IMR-90 (cell line): Measurements from ENCODE around the gene SLC16A5. TPM values are rescaled to one million over a fixed set of nuclear protein-coding genes. Genes with fewer than 3 reads are reported as not detected.

Experiments used
- ATAC-seq: fragments of 200-7000 bp; cut with Tn5 transposase; 2 replicates; pipeline ENCODE4 v1.9.1; 2020; ENCODE audit warnings: low read depth, mild to moderate bottlenecking, moderate library complexity
- BruUV-seq: library from RNA; stranded (reverse); fragments of 400-500 nt; replicated peaks from 2 replicates; lab custom pipeline; 2021; lab: Mats Ljungman, UMichigan
- CTCF ChIA-PET: fragments of 300-600 bp; formaldehyde crosslinking; extraction: SDS; loops from one replicate; lab custom pipeline; 2021; ENCODE audit warnings: antibody characterized with exemption; lab: Yijun Ruan, JAX
- POLR2A ChIA-PET: fragments of 300-600 bp; sonication (Branson Sonifier 250); formaldehyde crosslinking; loops from one replicate; lab custom pipeline; 2022; ENCODE audit warnings: antibody characterized with exemption; ENCODE audit not compliant: unreplicated experiment; lab: Charles Lee
- DNase-seq: peaks from one replicate; pipeline ENCODE4 v3.0.0; 2013
- H2AFZ ChIP-seq: replicated peaks from 2 replicates; pipeline ENCODE3; 2013; ENCODE audit warnings: low read length, mild to moderate bottlenecking; ENCODE audit not compliant: poor library complexity
- H2AK5ac ChIP-seq: 2 replicates; pipeline ENCODE4 v1.6.1; 2013; ENCODE audit warnings: low read depth, low read length, inconsistent platforms
- H2AK9ac ChIP-seq: replicated peaks from 2 replicates; pipeline ENCODE3; 2013; ENCODE audit warnings: mild to moderate bottlenecking, low read depth, low read length, moderate library complexity; ENCODE audit not compliant: poor library complexity
- H2BK120ac ChIP-seq: 2 replicates; pipeline ENCODE4 v1.6.1; 2013; ENCODE audit warnings: low read depth, low read length, inconsistent platforms
- H2BK15ac ChIP-seq: 3 replicates; pipeline ENCODE4 v1.6.1; 2013; ENCODE audit warnings: low read depth, low read length, inconsistent platforms
- H2BK20ac ChIP-seq: 2 replicates; pipeline ENCODE4 v1.6.1; 2013; ENCODE audit warnings: low read depth, mild to moderate bottlenecking, inconsistent platforms, low read length, moderate library complexity
- H2BK5ac ChIP-seq: 2 replicates; pipeline ENCODE4 v1.6.1; 2013; ENCODE audit warnings: mild to moderate bottlenecking, low read depth, low read length, inconsistent platforms; ENCODE audit not compliant: poor library complexity, severe bottlenecking
- H3K14ac ChIP-seq: replicated peaks from 2 replicates; pipeline ENCODE4 v1.6.1; 2013; ENCODE audit warnings: low read depth, low read length, inconsistent platforms
- H3K18ac ChIP-seq: 2 replicates; pipeline ENCODE4 v1.6.1; 2013; ENCODE audit warnings: low read depth, low read length, control low read depth
- H3K23ac ChIP-seq: 2 replicates; pipeline ENCODE4 v1.6.1; 2013; ENCODE audit warnings: low read depth, low read length, inconsistent platforms
- H3K27ac ChIP-seq: 2 replicates; pipeline ENCODE4 v1.5.1; 2013; ENCODE audit warnings: mild to moderate bottlenecking, control low read depth, low read length; ENCODE audit not compliant: insufficient read depth
- H3K27me3 ChIP-seq: 2 replicates; pipeline ENCODE4 v1.6.1; 2013; ENCODE audit warnings: low read length; ENCODE audit not compliant: control insufficient read depth, insufficient read depth
- H3K36me3 ChIP-seq: 2 replicates; pipeline ENCODE4 v1.6.1; 2013; ENCODE audit warnings: low read length, mixed read lengths; ENCODE audit not compliant: control insufficient read depth, insufficient read depth
- H3K4ac ChIP-seq: 2 replicates; pipeline ENCODE4 v1.6.1; 2013; ENCODE audit warnings: low read depth, low read length, inconsistent platforms
- H3K4me1 ChIP-seq: 2 replicates; pipeline ENCODE4 v1.6.1; 2013; ENCODE audit warnings: low read length, mixed read lengths; ENCODE audit not compliant: control insufficient read depth, insufficient read depth
- H3K4me2 ChIP-seq: 2 replicates; pipeline ENCODE4 v1.6.1; 2013; ENCODE audit warnings: low read depth, mild to moderate bottlenecking, control low read depth, low read length, moderate library complexity
- H3K4me3 ChIP-seq: 2 replicates; pipeline ENCODE4 v1.5.1; 2013; ENCODE audit warnings: low read depth, mild to moderate bottlenecking, control low read depth, low read length, moderate library complexity; ENCODE audit not compliant: insufficient read depth
- H3K56ac ChIP-seq: 2 replicates; pipeline ENCODE4 v1.6.1; 2013; ENCODE audit warnings: low read length, inconsistent platforms; ENCODE audit not compliant: insufficient read depth; ENCODE audit errors: extremely low read depth
- H3K79me1 ChIP-seq, 2 experiments: 2 replicates each; pipeline ENCODE4 v1.6.1; 2013; ENCODE audit warnings: low read length in 2 of 2, inconsistent platforms in 1 of 2, low read depth in 1 of 2
- H3K9ac ChIP-seq: 2 replicates; pipeline ENCODE4 v1.6.1; 2013; ENCODE audit warnings: low read depth, low read length, control low read depth
- H3K9me1 ChIP-seq: 2 replicates; pipeline ENCODE4 v1.6.1; 2013; ENCODE audit warnings: low read length, inconsistent platforms; ENCODE audit not compliant: insufficient read depth
- H3K9me3 ChIP-seq: 2 replicates; pipeline ENCODE4 v1.6.1; 2013; ENCODE audit warnings: low read length; ENCODE audit not compliant: control insufficient read depth, insufficient read depth
- H4K20me1 ChIP-seq: 2 replicates; pipeline ENCODE4 v1.6.1; 2013; ENCODE audit warnings: low read length, inconsistent platforms; ENCODE audit not compliant: insufficient read depth
- H4K5ac ChIP-seq: 2 replicates; pipeline ENCODE4 v1.6.1; 2013; ENCODE audit warnings: mild to moderate bottlenecking, low read depth, low read length, control low read depth
- H4K8ac ChIP-seq, 2 experiments: 2 replicates each; pipeline ENCODE4 v1.6.1; 2013; ENCODE audit warnings: low read depth in 2 of 2, low read length in 2 of 2, control low read depth in 1 of 2, inconsistent platforms in 1 of 2
- H4K91ac ChIP-seq: 2 replicates; pipeline ENCODE4 v1.6.1; 2013; ENCODE audit warnings: low read depth, low read length, inconsistent platforms; ENCODE audit not compliant: insufficient read depth
- CEBPB ChIP-seq: IDR thresholded peaks from 2 replicates; pipeline ENCODE4 v1.6.1; 2012; ENCODE audit warnings: low read depth, low read length, improper control_type of control experiment
- CHD1 ChIP-seq: IDR thresholded peaks from 2 replicates; pipeline ENCODE4 v1.6.1; 2012; ENCODE audit warnings: low read depth, low read length, improper control_type of control experiment
- FOS ChIP-seq: fragments of 150-350 bp; IDR thresholded peaks from 2 replicates; pipeline ENCODE4 v1.6.1; 2016; ENCODE audit warnings: low read depth, low read length
- MAFK ChIP-seq: IDR thresholded peaks from 2 replicates; pipeline ENCODE4 v1.6.1; 2012; ENCODE audit warnings: low read depth, low read length, improper control_type of control experiment
- MAZ ChIP-seq: IDR thresholded peaks from 2 replicates; pipeline ENCODE4 v1.6.1; 2012; ENCODE audit warnings: low read depth, mild to moderate bottlenecking, low read length, improper control_type of control experiment, moderate library complexity, borderline replicate concordance
- MXI1 ChIP-seq: IDR thresholded peaks from 2 replicates; pipeline ENCODE4 v1.6.1; 2012; ENCODE audit warnings: low read depth, mild to moderate bottlenecking, low read length, moderate library complexity, borderline replicate concordance
- NFE2L2 ChIP-seq: fragments of 150-350 bp; IDR thresholded peaks from 2 replicates; pipeline ENCODE4 v1.6.1; 2016; ENCODE audit warnings: low read depth, mild to moderate bottlenecking, low read length
- RCOR1 ChIP-seq: IDR thresholded peaks from 2 replicates; pipeline ENCODE4 v1.6.1; 2012; ENCODE audit warnings: mild to moderate bottlenecking, low read length, improper control_type of control experiment; ENCODE audit not compliant: insufficient replicate concordance
- RFX5 ChIP-seq: IDR thresholded peaks from 2 replicates; pipeline ENCODE4 v1.8.0; 2012; ENCODE audit warnings: low read depth, mild to moderate bottlenecking, low read length, moderate library complexity
- SMC3 ChIP-seq: fragments of 150-350 bp; IDR thresholded peaks from 2 replicates; pipeline ENCODE4 v1.6.1; 2016; ENCODE audit warnings: low read depth, mild to moderate bottlenecking, antibody characterized with exemption, low read length, moderate library complexity
- WGBS, 2 experiments: methylation state at CpG; one replicate each; pipeline versions ENCODE4 v1.1.5 to v1.1.7; 2013; ENCODE audit warnings: missing lambda C conversion rate in 2 of 2; ENCODE audit not compliant: insufficient read length in 1 of 2; ENCODE audit errors: extremely low coverage in 2 of 2; 5-methylcytosine and 5-hydroxymethylcytosine counted together
- dilution Hi-C: fragments of 300-500 bp; cut with HindIII; formaldehyde crosslinking; loops from one replicate; pipeline ENCODE4 v1.14.3; 2018; ENCODE audit warnings: low sequenced_read_pairs; ENCODE audit not compliant: unreplicated experiment
- in situ Hi-C: fragments of 300-500 bp; cut with MboI; formaldehyde crosslinking; loops from 3 replicates; pipeline ENCODE4 v1.14.3; 2019; ENCODE audit warnings: low sequenced_read_pairs, inconsistent platforms, mixed read lengths
- intact Hi-C: fragments of 100-400 bp; cut with micrococcal nuclease; formaldehyde crosslinking; loops from 2 replicates; pipeline ENCODE4 v1.10.0; 2022
- polyA plus RNA-seq, 3 experiments: library from polyadenylated mRNA; depleted of rRNA; stranded (reverse); fragments of >200 nt; gene quantifications; 2 replicates each; pipeline ENCODE4 v1.2.3, GENCODE V29; 2012; ENCODE audit warnings: low replicate concordance in 1 of 3
- total RNA-seq: library from RNA; depleted of rRNA; stranded (reverse); fragments of >200 nt; gene quantifications from 2 replicates; pipeline ENCODE4 v1.2.3, GENCODE V29; 2012
- TF ChIP-seq, protein P1 (sequence below): fragments of 150-350 bp; IDR thresholded peaks from 2 replicates; pipeline ENCODE4 v1.6.1; 2017; ENCODE audit warnings: mild to moderate bottlenecking, antibody characterized with exemption, low read length, low read depth
- TF ChIP-seq, protein P2 (sequence below): fragments of 150-350 bp; IDR thresholded peaks from 2 replicates; pipeline ENCODE4 v1.6.1; 2016; ENCODE audit warnings: low read depth, mild to moderate bottlenecking, low read length, moderate library complexity, borderline replicate concordance
- TF ChIP-seq, protein P3 (sequence below): conservative IDR thresholded peaks from 2 replicates; pipeline ENCODE4 v1.5.1; 2012; ENCODE audit warnings: mild to moderate bottlenecking, low read depth, low read length, improper control_type of control experiment

Gene SLC16A5
- total and polyA plus RNA-seq, 2 of the 4 experiments (the other 2 are of a cell fraction), result 1.8 to 7.1 TPM

DNA sequence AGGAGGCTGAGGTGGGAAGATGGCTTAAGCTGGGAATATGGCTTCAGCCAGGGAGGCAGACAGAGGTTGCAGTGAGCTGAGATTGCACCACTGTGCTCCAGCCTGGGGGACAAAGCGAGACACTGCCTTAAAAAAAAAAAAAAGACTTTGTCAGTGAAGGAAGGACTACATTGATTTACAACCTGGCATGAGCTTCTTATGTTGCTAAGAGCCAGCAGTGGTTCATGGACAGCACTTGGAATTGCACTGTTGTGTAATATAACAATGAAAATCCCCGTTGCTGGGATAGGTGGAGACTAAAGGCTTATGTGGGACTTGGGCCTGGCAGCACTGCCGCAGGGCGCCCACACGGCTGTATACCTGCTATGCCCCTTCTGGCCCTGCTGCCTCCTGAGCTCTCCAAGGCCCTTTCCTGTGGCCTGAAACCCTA, 14.1 kb upstream of the SLC16A5 start:
- Histone ChIP-seq H2BK120ac (no peak overlapping the region), H3K36me3 (no peaks in the 10 kb centered on the region), H3K18ac (no peak overlapping the region), H3K9me3 (no peaks in the 10 kb centered on the region), H3K56ac (no peak overlapping the region), H3K4ac (no peak overlapping the region), H3K23ac (no peak overlapping the region), H3K27ac (no peak overlapping the region), H3K4me3 (no peak overlapping the region), H2AK9ac (peak overlapping the region; percentile 15), H4K5ac (no peak overlapping the region), H3K14ac (no peak overlapping the region), H3K27me3 (no peaks in the 10 kb centered on the region), H4K91ac (no peak overlapping the region), H3K9me1 (peaks cover 7% of the 10 kb centered on the region), H2AK5ac (no peak overlapping the region), H2BK20ac (no peak overlapping the region), H3K79me1 (no peaks in the 10 kb centered on the region), H2BK15ac (no peak overlapping the region), H4K8ac (no peak overlapping the region), H2BK5ac (no peak overlapping the region), H4K20me1 (no peaks in the 10 kb centered on the region), H3K4me2 (no peak overlapping the region), H3K4me1 (peaks cover 11% of the 10 kb centered on the region), H2AFZ (no peak overlapping the region), H3K9ac (no peak overlapping the region)
- intact Hi-C loops (loop anchor here (5.0 kb wide), 1 partner anchor 34 kb away; the partner anchor contains the start of gene ARMC7), dilution Hi-C loops (no loop called here), in situ Hi-C loops (loop anchor here (25.0 kb wide), 1 partner anchor 339 kb away; the partner anchor contains the start of gene GRB2)
- BruUV-seq, result no TSS peak
- ATAC-seq, result no peak
- WGBS, 2 experiments, result 96% methylated on average over 4 of the region's 5 CpGs; no CpG with 5 or more reads in 1 of the 2 experiments
- TF ChIP-seq FOS (no peak), CEBPB (no peak), MAFK (no peak), RCOR1 (no peak), RFX5 (no peak), NFE2L2 (no peak), CHD1 (no peak), SMC3 (no peak), MXI1 (no peak), MAZ (no peak)
- TF ChIP-seq, protein P1, sequence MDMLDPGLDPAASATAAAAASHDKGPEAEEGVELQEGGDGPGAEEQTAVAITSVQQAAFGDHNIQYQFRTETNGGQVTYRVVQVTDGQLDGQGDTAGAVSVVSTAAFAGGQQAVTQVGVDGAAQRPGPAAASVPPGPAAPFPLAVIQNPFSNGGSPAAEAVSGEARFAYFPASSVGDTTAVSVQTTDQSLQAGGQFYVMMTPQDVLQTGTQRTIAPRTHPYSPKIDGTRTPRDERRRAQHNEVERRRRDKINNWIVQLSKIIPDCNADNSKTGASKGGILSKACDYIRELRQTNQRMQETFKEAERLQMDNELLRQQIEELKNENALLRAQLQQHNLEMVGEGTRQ, result no peak
- TF ChIP-seq, protein P2, sequence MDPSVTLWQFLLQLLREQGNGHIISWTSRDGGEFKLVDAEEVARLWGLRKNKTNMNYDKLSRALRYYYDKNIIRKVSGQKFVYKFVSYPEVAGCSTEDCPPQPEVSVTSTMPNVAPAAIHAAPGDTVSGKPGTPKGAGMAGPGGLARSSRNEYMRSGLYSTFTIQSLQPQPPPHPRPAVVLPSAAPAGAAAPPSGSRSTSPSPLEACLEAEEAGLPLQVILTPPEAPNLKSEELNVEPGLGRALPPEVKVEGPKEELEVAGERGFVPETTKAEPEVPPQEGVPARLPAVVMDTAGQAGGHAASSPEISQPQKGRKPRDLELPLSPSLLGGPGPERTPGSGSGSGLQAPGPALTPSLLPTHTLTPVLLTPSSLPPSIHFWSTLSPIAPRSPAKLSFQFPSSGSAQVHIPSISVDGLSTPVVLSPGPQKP, result no peak
- TF ChIP-seq, protein P3, sequence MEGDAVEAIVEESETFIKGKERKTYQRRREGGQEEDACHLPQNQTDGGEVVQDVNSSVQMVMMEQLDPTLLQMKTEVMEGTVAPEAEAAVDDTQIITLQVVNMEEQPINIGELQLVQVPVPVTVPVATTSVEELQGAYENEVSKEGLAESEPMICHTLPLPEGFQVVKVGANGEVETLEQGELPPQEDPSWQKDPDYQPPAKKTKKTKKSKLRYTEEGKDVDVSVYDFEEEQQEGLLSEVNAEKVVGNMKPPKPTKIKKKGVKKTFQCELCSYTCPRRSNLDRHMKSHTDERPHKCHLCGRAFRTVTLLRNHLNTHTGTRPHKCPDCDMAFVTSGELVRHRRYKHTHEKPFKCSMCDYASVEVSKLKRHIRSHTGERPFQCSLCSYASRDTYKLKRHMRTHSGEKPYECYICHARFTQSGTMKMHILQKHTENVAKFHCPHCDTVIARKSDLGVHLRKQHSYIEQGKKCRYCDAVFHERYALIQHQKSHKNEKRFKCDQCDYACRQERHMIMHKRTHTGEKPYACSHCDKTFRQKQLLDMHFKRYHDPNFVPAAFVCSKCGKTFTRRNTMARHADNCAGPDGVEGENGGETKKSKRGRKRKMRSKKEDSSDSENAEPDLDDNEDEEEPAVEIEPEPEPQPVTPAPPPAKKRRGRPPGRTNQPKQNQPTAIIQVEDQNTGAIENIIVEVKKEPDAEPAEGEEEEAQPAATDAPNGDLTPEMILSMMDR, result no peak
- ChIA-PET POLR2A (no interaction called here), CTCF (interaction anchor here (0.6 to 1.1 kb wide), 3 partner anchors 12 to 40 kb away, joined by 3 to 8 read pairs (median 4); no protein-coding TSS in a partner anchor)
- DNase-seq, result no peak
